D721Med (cell line): ENCODE measurements around the gene OPN1LW.

ENCODE experiments used
- DNase-seq: peaks from one replicate; pipeline ENCODE4 v3.0.0; 2011; ENCODE audit warnings: low spot score; ENCODE audit not compliant: insufficient read length
- FAIRE-seq: peaks from 2 replicates; lab custom pipeline; 2011; peaks lifted over from hg19 to GRCh38; lab: Jason Lieb, UNC
- CTCF ChIP-seq: IDR thresholded peaks from 2 replicates; pipeline ENCODE4 v1.5.1; 2012; ENCODE audit warnings: mild to moderate bottlenecking, control low read depth; ENCODE audit not compliant: insufficient read depth; ENCODE audit errors: missing control alignments

Gene OPN1LW

DNA sequence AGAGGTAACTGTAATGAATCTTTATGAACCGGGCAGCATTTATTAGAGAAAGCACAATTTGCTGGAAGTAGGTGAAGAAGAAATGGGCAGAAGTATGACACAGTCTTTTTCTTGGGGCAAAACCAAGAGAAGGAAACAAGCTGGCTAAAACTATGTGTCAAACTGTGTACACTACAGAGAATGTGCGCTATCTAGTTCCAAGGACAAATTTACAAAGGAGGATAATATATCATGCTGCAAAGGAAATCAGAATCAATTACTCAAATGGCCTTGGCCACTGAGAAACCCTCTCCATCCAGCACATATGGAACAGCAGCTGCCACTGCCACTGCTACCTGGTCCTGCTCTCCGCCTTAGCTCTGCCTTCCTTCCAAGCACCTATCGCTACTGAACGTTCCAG is 29.4 kb upstream of the OPN1LW start:
- FAIRE-seq (no peak), DNase-seq (no peak)
- no peak for TF ChIP-seq CTCF

DNA sequence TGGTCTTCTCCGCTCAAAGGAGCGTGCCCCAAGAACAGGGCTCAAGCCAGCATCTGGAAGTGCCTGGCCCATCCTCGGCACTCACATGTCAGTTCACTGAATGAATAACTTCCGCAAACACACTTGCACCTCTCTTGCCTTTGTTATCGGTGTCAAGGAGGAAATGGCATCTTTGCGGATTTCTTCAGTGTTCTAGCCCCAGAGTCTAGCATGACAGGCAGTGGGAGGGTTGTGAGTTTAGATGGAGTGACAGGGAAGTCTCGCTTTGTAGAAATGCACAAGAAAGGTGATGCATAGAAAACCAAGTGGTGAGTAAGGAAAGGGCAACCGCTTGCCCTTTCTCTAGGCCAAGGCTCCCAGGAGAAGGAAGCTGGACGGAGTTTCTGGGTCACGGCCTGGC is 29.0 kb upstream of the OPN1LW start:
- TF ChIP-seq CTCF: no peak
- DNase-seq: no peak
- FAIRE-seq: no peak

DNA sequence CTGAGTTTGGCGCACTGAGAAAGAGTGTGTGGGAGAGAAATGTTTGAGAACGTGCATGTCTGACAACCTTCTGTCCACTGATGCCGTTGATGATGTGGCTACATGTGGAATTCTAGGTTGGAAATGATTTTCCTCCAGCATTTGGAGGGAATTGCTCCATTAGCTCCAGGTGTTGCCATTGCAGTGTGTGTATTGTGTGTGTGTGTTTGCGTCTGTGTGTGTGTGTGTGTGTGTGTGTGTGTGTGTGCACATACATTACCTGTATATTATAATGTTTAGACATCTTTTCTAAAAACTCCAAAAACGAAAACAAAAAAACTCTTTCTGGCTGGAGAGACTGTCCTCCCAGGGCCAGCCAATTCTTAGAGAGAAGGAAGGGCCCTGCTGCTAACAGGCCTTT is 28.3 kb upstream of the OPN1LW start:
- FAIRE-seq: no peak
- DNase-seq: no peak
- TF ChIP-seq CTCF: no peak

- DNase-seq (no peak), FAIRE-seq (no peak)
- TF ChIP-seq CTCF: no peak
Observed at GRCh38 chrX:154116426-154117211, 27.4 kb upstream of the OPN1LW start.

- FAIRE-seq (no peak), DNase-seq (no peak)
- no peak for TF ChIP-seq CTCF
Observed at GRCh38 chrX:154117566-154117965, 26.5 kb upstream of the OPN1LW start.

DNA sequence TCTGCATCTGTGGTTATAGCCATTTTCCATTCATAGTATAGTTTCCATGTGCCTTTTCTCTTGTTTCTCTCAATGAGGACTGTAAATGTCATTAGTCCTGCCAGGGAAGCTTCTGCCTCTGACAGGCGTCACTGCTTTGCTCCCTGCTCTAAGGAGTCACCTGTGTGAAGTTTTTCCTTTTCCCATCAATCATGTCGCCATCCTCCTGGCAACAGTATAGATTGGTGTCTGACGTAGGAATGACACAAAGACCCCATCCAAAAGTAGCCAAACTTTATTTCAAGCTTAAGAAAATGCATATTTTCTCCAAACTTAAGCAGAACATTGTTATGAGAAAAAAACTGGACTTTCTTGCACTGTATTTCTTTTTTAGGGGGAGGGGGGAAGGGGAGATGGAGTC is 23.5 kb upstream of the OPN1LW start:
- no peak for TF ChIP-seq CTCF
- FAIRE-seq (no peak), DNase-seq (no peak)

- no peak for TF ChIP-seq CTCF
- DNase-seq: no peak
- FAIRE-seq: no peak
Observed at GRCh38 chrX:154121207-154121606, 22.8 kb upstream of the OPN1LW start.
